Measurements from ENCODE around the gene MTUS2. TPM values are rescaled to one million over a fixed set of nuclear protein-coding genes. Genes with fewer than 3 reads are reported as not detected.

Gene MTUS2
- total and polyA plus RNA-seq, 2 of the 8 experiments (the other 6 are each of a cell fraction or from before 2014, with no cell fraction given) = 0.18 to 0.80 TPM

- Histone ChIP-seq H2BK15ac (ENCODE audit: low read length) (no peak overlapping the region), H3K79me2 (ENCODE audit: control insufficient read depth in 1 of 2, insufficient read depth in 2 of 2, low read length in 2 of 2) (no peaks in the 10 kb centered on the region)
These were observed 419.8 kb downstream of the MTUS2 start for GRCh38 chr13:29239653-29240525.

More at GRCh38 chr13:29239653-29240525, 419.8 kb downstream of the MTUS2 start:
- Histone ChIP-seq H3K4me2 (ENCODE audit: insufficient read depth in 1 of 2, low read depth in 2 of 2, low read length in 2 of 2) (no peak overlapping the region), H2AFZ (ENCODE audit: low read length) (no peak overlapping the region), H3K4me1 (replicated peaks in 1 of 4; ENCODE audit: control insufficient read depth in 3 of 4, insufficient read depth in 4 of 4, low read length in 3 of 4) (no peaks in the 10 kb centered on the region), H4K8ac (ENCODE audit: extremely low read depth, insufficient read depth, low read length) (no peak overlapping the region), H4K20me1 (replicated peaks in 1 of 2; ENCODE audit: control insufficient read depth in 1 of 2, insufficient read depth in 2 of 2, low read length in 2 of 2) (no peaks in the 10 kb centered on the region), H3K79me1 (ENCODE audit: low read depth, low read length) (no peaks in the 10 kb centered on the region), H3K4ac (replicated peaks; ENCODE audit: insufficient read length, low read depth, low read length) (no peak overlapping the region), H4K91ac (replicated peaks; ENCODE audit: insufficient read length, low read length) (no peak overlapping the region), H3K18ac (ENCODE audit: extremely low read depth, low read length) (no peak overlapping the region), H3K14ac (ENCODE audit: insufficient read length) (no peak overlapping the region), H2BK5ac (ENCODE audit: low read depth, low read length) (no peak overlapping the region), H3K9me3 (ENCODE audit: insufficient read depth in 2 of 2, low read depth in 1 of 2, low read length in 1 of 2) (no peaks in the 10 kb centered on the region; a peak in 1 of 4 replicates), H4K5ac (ENCODE audit: insufficient read length, low read depth, low read length) (no peak overlapping the region), H3K27me3 (replicated peaks in 1 of 4; ENCODE audit: control insufficient read depth in 3 of 4, extremely low read depth in 1 of 4, insufficient read depth in 3 of 4, low read length in 3 of 4) (no peaks in the 10 kb centered on the region), H3K23me2 (ENCODE audit: low read depth, low read length) (peaks cover 2% of the 10 kb centered on the region; the same call in 1 of the 2 replicates), H2BK12ac (ENCODE audit: low read depth, low read length) (no peak overlapping the region), H3K36me3 (ENCODE audit: control insufficient read depth in 2 of 4, insufficient read depth in 4 of 4, low read length in 3 of 4) (no peaks in the 10 kb centered on the region), H2AK5ac (ENCODE audit: low read depth, low read length) (no peak overlapping the region), H3K4me3 (ENCODE audit: extremely low read depth in 1 of 4, insufficient read depth in 2 of 4, low read depth in 3 of 4, low read length in 4 of 4) (no peak overlapping the region), H2BK120ac (replicated peaks; ENCODE audit: low read depth, low read length) (no peak overlapping the region), H2BK20ac (ENCODE audit: low read length) (no peak overlapping the region), H3K9ac (replicated peaks in 1 of 4; ENCODE audit: extremely low read depth in 1 of 4, low read depth in 3 of 4, low read length in 3 of 4) (no peak overlapping the region), H3K27ac (ENCODE audit: low read depth, low read length) (no peak overlapping the region), H3K23ac (ENCODE audit: insufficient read length) (no peak overlapping the region), H3K56ac (replicated peaks; ENCODE audit: insufficient read length, low read depth, low read length) (no peak overlapping the region)
- FAIRE-seq (no peak), DNase-seq (ENCODE audit: low read depth in 1 of 2, low spot score in 2 of 2) (no peak)
- CTCF ChIA-PET (ENCODE audit: partially characterized antibody) = no interaction called here
- POLR2A ChIA-PET (ENCODE audit: partially characterized antibody) = no interaction called here
- TF ChIP-seq CHD1 (IDR thresholded peaks at IDR 0.05; ENCODE audit: low read depth, low read length) (no peak), SP1 (IDR thresholded peaks at IDR 0.05; ENCODE audit: low read depth, low read length) (no peak), HDAC2 (IDR thresholded peaks at IDR 0.05; ENCODE audit: borderline replicate concordance in 1 of 2, low read depth in 2 of 2, low read length in 2 of 2) (no peak), GTF2F1 (IDR thresholded peaks at IDR 0.05; ENCODE audit: borderline replicate concordance, low read depth, low read length) (no peak), JUN (IDR thresholded peaks at IDR 0.05; ENCODE audit: low read depth, low read length) (no peak), CREB1 (IDR thresholded peaks at IDR 0.05) (no peak), SUZ12 (IDR thresholded peaks at IDR 0.05; ENCODE audit: low read length) (no peak), SP2 (IDR thresholded peaks at IDR 0.05; ENCODE audit: low read length) (no peak), CEBPB (IDR thresholded peaks at IDR 0.05; ENCODE audit: low read depth, low read length) (no peak), RBBP5 (IDR thresholded peaks at IDR 0.05; ENCODE audit: borderline replicate concordance, low read depth, low read length) (no peak), SIX5 (IDR thresholded peaks at IDR 0.05; ENCODE audit: low read depth, low read length) (no peak), KDM4A (IDR thresholded peaks at IDR 0.05; ENCODE audit: low read depth, low read length, severe bottlenecking) (no peak), ASH2L (IDR thresholded peaks at IDR 0.05; ENCODE audit: low read length) (no peak)
- 83% methylated on average over 3 of the region's 3 CpGs; no CpG with 5 or more reads in 1 of the 2 experiments for WGBS, 2 experiments (ENCODE audit: extremely low coverage in 1 of 2, insufficient coverage in 1 of 2, insufficient read length in 1 of 2, insufficient replicate concordance in 2 of 2, low coverage in 1 of 2, low lambda C conversion rate in 2 of 2, missing lambda C conversion rate in 1 of 2)
